Peyer's patch (tissue), 4 donors: Measurements from ENCODE around the gene RPL23.

Source experiments
- POLR2A ChIP-seq, 2 donors: fragments of 450-650 bp; IDR thresholded peaks; one replicate each; pipeline ENCODE4 v1.5.1; 2017; ENCODE audit warnings: antibody characterized with exemption in 2 of 2, mild to moderate bottlenecking in 2 of 2, moderate library complexity in 2 of 2
- TF ChIP-seq, protein P1 (sequence below), 6 experiments: fragments of 450-650 bp in 4 of 6; fragments of 200-600 bp in 2 of 6; sonication (generic) in 1 of 6; IDR thresholded peaks; one replicate each; pipeline ENCODE4 v1.5.1; 2017 to 2019; ENCODE audit warnings: antibody characterized with exemption in 6 of 6, mild to moderate bottlenecking in 3 of 6, moderate library complexity in 1 of 6

DNA sequence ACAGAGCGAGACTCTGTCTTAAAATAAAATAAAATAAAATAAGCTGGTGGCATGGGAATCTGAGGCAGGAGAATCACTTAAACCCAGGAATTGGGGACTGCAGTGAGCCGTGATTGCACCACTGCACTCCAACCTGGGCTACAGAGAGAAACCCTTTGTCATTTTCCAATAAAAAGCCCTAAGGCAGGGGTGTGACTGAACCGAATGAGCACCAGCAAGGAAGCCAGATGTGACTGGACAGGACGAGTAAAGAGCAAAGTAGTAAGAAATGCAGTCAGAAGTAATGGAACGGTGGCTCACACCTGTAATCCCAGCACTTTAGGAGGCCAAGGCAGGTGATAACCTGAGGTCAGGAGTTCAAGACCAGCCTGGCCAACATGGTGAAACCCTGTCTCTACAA, 3.8 kb upstream of the RPL23 start:
- TF ChIP-seq, protein P1, sequence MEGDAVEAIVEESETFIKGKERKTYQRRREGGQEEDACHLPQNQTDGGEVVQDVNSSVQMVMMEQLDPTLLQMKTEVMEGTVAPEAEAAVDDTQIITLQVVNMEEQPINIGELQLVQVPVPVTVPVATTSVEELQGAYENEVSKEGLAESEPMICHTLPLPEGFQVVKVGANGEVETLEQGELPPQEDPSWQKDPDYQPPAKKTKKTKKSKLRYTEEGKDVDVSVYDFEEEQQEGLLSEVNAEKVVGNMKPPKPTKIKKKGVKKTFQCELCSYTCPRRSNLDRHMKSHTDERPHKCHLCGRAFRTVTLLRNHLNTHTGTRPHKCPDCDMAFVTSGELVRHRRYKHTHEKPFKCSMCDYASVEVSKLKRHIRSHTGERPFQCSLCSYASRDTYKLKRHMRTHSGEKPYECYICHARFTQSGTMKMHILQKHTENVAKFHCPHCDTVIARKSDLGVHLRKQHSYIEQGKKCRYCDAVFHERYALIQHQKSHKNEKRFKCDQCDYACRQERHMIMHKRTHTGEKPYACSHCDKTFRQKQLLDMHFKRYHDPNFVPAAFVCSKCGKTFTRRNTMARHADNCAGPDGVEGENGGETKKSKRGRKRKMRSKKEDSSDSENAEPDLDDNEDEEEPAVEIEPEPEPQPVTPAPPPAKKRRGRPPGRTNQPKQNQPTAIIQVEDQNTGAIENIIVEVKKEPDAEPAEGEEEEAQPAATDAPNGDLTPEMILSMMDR (IDR thresholded peaks at IDR 0.05) = no peak
- no peak for TF ChIP-seq POLR2A (IDR thresholded peaks at IDR 0.05)
